ENCODE results near the gene RAPGEF4. TPM values are rescaled to one million over a fixed set of nuclear protein-coding genes. Genes with fewer than 3 reads are reported as not detected.

The RAPGEF4 gene
- total RNA-seq, 1 experiment from 2014 or later = 1.4 TPM

GRCh38 chr2:173091910-173092309 lies 356.3 kb downstream of the RAPGEF4 start:
- Histone ChIP-seq H4K91ac (ENCODE audit: insufficient read length, low read depth, low read length) (no peak overlapping the region), H2AK5ac (ENCODE audit: insufficient read length, low read length) (no peak overlapping the region), H3K4ac (ENCODE audit: low read depth, low read length) (no peak overlapping the region), H3K79me2 (ENCODE audit: insufficient read depth, low read length) (no peaks in the 10 kb centered on the region), H3T11ph (ENCODE audit: low read length) (no peak overlapping the region), H4K8ac (replicated peaks; ENCODE audit: insufficient read length, low read depth, low read length) (no peak overlapping the region), H3K23ac (ENCODE audit: insufficient read length, low read depth, low read length) (no peak overlapping the region), H3K27ac (ENCODE audit: insufficient read length, low read depth, low read length) (no peak overlapping the region), H3K23me2 (ENCODE audit: insufficient read length, low read depth, low read length, poor library complexity, severe bottlenecking) (no peaks in the 10 kb centered on the region), H3K79me1 (ENCODE audit: insufficient read depth, low read depth, low read length, poor library complexity, severe bottlenecking) (no peaks in the 10 kb centered on the region), H3K18ac (ENCODE audit: insufficient read length, low read depth, low read length) (no peak overlapping the region), H2BK12ac (ENCODE audit: insufficient read length, low read depth, low read length) (no peak overlapping the region), H3K4me1 (ENCODE audit: insufficient read depth, low read length) (peaks cover 2% of the 10 kb centered on the region; the same call in 1 of the 2 replicates), H3K9me3 (ENCODE audit: control insufficient read depth, low read depth, low read length) (no peaks in the 10 kb centered on the region), H2BK15ac (ENCODE audit: low read depth, low read length) (no peak overlapping the region), H4K20me1 (ENCODE audit: control insufficient read depth, insufficient read depth, insufficient read length) (no peaks in the 10 kb centered on the region), H3K14ac (ENCODE audit: insufficient read depth, low read length) (no peak overlapping the region), H3K4me2 (ENCODE audit: insufficient read depth, insufficient read length, low read length) (no peak overlapping the region), H2BK20ac (ENCODE audit: low read depth, low read length, poor library complexity, severe bottlenecking) (no peak overlapping the region), H3K9ac (ENCODE audit: extremely low read depth, insufficient read length, low read length) (no peak overlapping the region), H4K5ac (ENCODE audit: insufficient read length, low read depth, low read length) (no peak overlapping the region), H3K27me3 (ENCODE audit: insufficient read depth, low read length) (no peaks in the 10 kb centered on the region), H2AFZ (ENCODE audit: low read length) (no peak overlapping the region), H2BK120ac (ENCODE audit: low read depth, low read length, poor library complexity, severe bottlenecking) (no peak overlapping the region), H3K56ac (ENCODE audit: insufficient read length, low read depth, low read length) (no peak overlapping the region), H2BK5ac (ENCODE audit: insufficient read length, low read length) (no peak overlapping the region)
- no CpG with 5 or more reads among the region's 4 CpGs for WGBS (ENCODE audit: extremely low coverage, insufficient read length, low lambda C conversion rate)
- H3K9me3 Mint-ChIP-seq = no peaks in the 10 kb centered on the region
- no peaks in the 10 kb centered on the region for H3K36me3 Mint-ChIP-seq (ENCODE audit: insufficient read depth in 1 of 3, low read depth in 3 of 3)
- no peaks in the 10 kb centered on the region for H3K27me3 Mint-ChIP-seq (ENCODE audit: low read depth)
- H3K4me1 Mint-ChIP-seq = peaks cover 11 to 15% of the 10 kb centered on the region in 2 experiments
- TF ChIP-seq CTCF (conservative IDR thresholded peaks at IDR 0.05) = no peak
- no peak for DNase-seq
- no peak overlapping the region for H3K4me3 Mint-ChIP-seq
- H3K27ac Mint-ChIP-seq = no peak overlapping the region
